Spleen (tissue), 7 donors: ENCODE results near the gene VSX2.

Experiments used
- POLR2A ChIP-seq, 3 donors: fragments of 450-650 bp; IDR thresholded peaks; one replicate each; pipeline ENCODE4 v1.5.1; 2017; ENCODE audit warnings: antibody characterized with exemption in 3 of 3, mild to moderate bottlenecking in 1 of 3
- TF ChIP-seq, protein P1 (sequence below), 11 experiments: fragments of 200-600 bp in 7 of 11; fragments of 450-650 bp in 4 of 11; sonication (generic) in 4 of 11; IDR thresholded peaks in 8 of 11; conservative IDR thresholded peaks in 3 of 11; 1 replicate in 7 of 11; 2 replicates in 4 of 11; pipeline versions ENCODE4 v1.4.0 to v1.8.0; 2016 to 2021; ENCODE audit warnings: antibody characterized with exemption in 11 of 11, inconsistent platforms in 4 of 11, mild to moderate bottlenecking in 1 of 11
- donor health status: DM: no; HTN: no; CAD: no; lungs with moderate emphysema.
- donor health status: DM: no; HTN: no; CAD: no.
- donor health status: DM: no; HTN: no; CAD: no.

DNA sequence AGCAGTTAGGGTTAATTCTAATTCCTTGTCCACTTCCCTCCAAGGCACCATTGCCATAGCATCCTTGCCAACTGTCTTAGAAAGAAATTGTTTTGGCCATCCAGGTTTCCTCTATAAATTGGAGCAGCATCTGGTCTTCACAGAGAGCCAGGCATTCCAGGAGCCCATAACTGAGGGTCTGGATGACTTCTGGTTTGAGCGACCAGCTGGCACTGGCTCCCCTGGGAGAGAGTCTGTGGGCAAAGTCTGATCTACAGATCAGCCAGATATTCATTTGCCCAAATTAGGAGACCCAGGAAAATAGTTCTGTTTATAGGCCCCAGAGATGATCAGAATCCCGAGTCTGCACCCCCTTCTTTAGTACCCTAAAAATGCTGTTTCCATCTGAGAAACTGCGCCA is 16.0 kb downstream of the VSX2 start:
- TF ChIP-seq, protein P1, sequence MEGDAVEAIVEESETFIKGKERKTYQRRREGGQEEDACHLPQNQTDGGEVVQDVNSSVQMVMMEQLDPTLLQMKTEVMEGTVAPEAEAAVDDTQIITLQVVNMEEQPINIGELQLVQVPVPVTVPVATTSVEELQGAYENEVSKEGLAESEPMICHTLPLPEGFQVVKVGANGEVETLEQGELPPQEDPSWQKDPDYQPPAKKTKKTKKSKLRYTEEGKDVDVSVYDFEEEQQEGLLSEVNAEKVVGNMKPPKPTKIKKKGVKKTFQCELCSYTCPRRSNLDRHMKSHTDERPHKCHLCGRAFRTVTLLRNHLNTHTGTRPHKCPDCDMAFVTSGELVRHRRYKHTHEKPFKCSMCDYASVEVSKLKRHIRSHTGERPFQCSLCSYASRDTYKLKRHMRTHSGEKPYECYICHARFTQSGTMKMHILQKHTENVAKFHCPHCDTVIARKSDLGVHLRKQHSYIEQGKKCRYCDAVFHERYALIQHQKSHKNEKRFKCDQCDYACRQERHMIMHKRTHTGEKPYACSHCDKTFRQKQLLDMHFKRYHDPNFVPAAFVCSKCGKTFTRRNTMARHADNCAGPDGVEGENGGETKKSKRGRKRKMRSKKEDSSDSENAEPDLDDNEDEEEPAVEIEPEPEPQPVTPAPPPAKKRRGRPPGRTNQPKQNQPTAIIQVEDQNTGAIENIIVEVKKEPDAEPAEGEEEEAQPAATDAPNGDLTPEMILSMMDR (IDR thresholded peaks at IDR 0.05 in 8 of 11, conservative IDR thresholded peaks at IDR 0.05 in 3 of 11), result no peak
- no peak for TF ChIP-seq POLR2A (IDR thresholded peaks at IDR 0.05)
